Adrenal gland (tissue), 5 donors: Measurements from ENCODE around the gene PRDM11.

Source experiments
- POLR2A ChIP-seq, 2 donors: fragments of 450-650 bp; IDR thresholded peaks; one replicate each; pipeline ENCODE4 v1.6.1; 2017; ENCODE audit warnings: antibody characterized with exemption in 2 of 2, mild to moderate bottlenecking in 2 of 2, moderate library complexity in 1 of 2
- TF ChIP-seq, protein P1 (sequence below), 6 experiments: fragments of 450-650 bp in 4 of 6; fragments of 200-600 bp in 2 of 6; sonication (generic) in 1 of 6; IDR thresholded peaks; 1 replicate in 5 of 6; 2 replicates in 1 of 6; pipeline versions ENCODE4 v1.5.1 to v1.8.0; 2016 to 2021; ENCODE audit warnings: antibody characterized with exemption in 6 of 6, mild to moderate bottlenecking in 2 of 6, moderate library complexity in 1 of 6
- donor health status: DM: no; HTN: no; CAD: no.

DNA sequence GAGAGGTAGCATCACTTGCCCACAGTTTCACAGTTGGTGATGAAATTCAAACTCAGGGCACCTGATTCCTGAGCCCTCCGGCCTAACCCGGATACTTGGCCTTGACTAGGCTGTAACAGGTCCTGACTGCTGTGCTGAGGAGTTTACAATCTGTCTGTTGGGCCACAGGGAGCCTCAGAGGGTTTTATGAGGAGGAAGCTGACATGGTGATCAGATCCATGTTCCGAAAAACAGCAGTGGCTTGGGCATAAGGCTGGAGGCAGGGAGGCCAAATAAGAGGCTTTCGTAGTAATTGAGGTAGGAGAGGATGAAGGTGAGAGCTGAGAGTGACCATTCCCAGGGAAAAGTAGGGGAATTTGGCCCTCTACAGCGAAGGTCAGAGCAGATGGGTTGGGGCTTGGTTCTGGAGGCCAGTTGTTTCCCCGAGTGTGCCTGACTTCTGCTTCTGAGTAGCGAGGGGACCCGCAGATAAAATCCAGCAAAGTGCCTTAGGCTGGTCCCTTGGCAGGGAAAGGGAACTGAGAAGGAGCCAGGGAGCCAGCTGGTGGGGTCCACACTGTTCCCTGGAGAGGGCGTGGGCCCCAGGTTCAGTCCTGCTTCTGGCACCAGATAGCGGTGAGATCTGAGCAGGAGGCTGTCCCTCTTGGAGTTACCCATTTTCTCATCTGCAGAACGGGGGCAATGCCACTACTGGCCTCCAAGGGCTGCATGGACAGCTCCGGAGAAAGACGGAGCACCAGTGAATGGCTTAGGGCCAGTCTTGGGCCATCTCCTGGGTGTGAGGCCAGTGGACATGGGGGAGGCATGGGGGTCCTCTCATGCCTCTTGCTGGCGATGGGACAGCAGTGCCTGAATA is 6.5 kb downstream of the PRDM11 start:
- TF ChIP-seq, protein P1, sequence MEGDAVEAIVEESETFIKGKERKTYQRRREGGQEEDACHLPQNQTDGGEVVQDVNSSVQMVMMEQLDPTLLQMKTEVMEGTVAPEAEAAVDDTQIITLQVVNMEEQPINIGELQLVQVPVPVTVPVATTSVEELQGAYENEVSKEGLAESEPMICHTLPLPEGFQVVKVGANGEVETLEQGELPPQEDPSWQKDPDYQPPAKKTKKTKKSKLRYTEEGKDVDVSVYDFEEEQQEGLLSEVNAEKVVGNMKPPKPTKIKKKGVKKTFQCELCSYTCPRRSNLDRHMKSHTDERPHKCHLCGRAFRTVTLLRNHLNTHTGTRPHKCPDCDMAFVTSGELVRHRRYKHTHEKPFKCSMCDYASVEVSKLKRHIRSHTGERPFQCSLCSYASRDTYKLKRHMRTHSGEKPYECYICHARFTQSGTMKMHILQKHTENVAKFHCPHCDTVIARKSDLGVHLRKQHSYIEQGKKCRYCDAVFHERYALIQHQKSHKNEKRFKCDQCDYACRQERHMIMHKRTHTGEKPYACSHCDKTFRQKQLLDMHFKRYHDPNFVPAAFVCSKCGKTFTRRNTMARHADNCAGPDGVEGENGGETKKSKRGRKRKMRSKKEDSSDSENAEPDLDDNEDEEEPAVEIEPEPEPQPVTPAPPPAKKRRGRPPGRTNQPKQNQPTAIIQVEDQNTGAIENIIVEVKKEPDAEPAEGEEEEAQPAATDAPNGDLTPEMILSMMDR (IDR thresholded peaks at IDR 0.05): no peak
- no peak for TF ChIP-seq POLR2A (IDR thresholded peaks at IDR 0.05)
